ENCODE results near the gene GIGYF1. TPM values are rescaled to one million over a fixed set of nuclear protein-coding genes. Genes with fewer than 3 reads are reported as not detected.

GIGYF1 gene
- total and polyA plus RNA-seq, 2 of the 13 experiments (the other 11 are each of a cell fraction or from before 2014, with no cell fraction given) = 7.6 to 16.1 TPM

- 0 out of 2 replicates have a peak, but pooled peaks have one; percentile 21 for TF ChIP-seq MIER3 (CRISPR knock-in tag; IDR thresholded peaks at IDR 0.05; ENCODE audit: borderline replicate concordance)
- 0 out of 2 replicates have a peak, but pooled peaks have one; percentile 11 for TF ChIP-seq LBX2 (CRISPR knock-in tag; IDR thresholded peaks at IDR 0.05; ENCODE audit: borderline replicate concordance)
- TF ChIP-seq ZNF296 (CRISPR knock-in tag; conservative IDR thresholded peaks at IDR 0.05) = peak; percentile 39; the same call in 1 of the 2 replicates
- TF ChIP-seq ZNF441 (CRISPR knock-in tag; IDR thresholded peaks at IDR 0.05; ENCODE audit: borderline replicate concordance) = no peak
- TF ChIP-seq ETV5 (CRISPR knock-in tag; IDR thresholded peaks at IDR 0.05; ENCODE audit: borderline replicate concordance) = peak; percentile 61; the same call in 1 of the 2 replicates
- no peak for TF ChIP-seq ZNF597 (CRISPR knock-in tag; IDR thresholded peaks at IDR 0.05)
- TF ChIP-seq MTA1 (CRISPR knock-in tag; IDR thresholded peaks at IDR 0.05; ENCODE audit: borderline replicate concordance) = peak; percentile 73; the same call in 1 of the 2 replicates
- peak; percentile 18; the same call in 1 of the 2 replicates for TF ChIP-seq ZHX1 (CRISPR knock-in tag; IDR thresholded peaks at IDR 0.05; ENCODE audit: low read depth)
- TF ChIP-seq ZNF609 (CRISPR knock-in tag; IDR thresholded peaks at IDR 0.05; ENCODE audit: borderline replicate concordance) = peak; percentile 18; the same call in 1 of the 2 replicates
- TF ChIP-seq RELA (CRISPR knock-in tag; IDR thresholded peaks at IDR 0.05) = 0 out of 2 replicates have a peak, but pooled peaks have one; percentile 25
- TF ChIP-seq HOXA3 (CRISPR knock-in tag; IDR thresholded peaks at IDR 0.05) = peak; percentile 19; the same call in 1 of the 2 replicates
- TF ChIP-seq CBX5 (CRISPR knock-in tag; IDR thresholded peaks at IDR 0.05; ENCODE audit: borderline replicate concordance) = no peak
- TF ChIP-seq HNF4A (CRISPR knock-in tag; IDR thresholded peaks at IDR 0.05) = peak; percentile 51; the same call in 1 of the 2 replicates
- 0 out of 2 replicates have a peak, but pooled peaks have one; percentile 43 for TF ChIP-seq ZBTB37 (CRISPR knock-in tag; IDR thresholded peaks at IDR 0.05)
- TF ChIP-seq ZNF225 (CRISPR knock-in tag; IDR thresholded peaks at IDR 0.05) = peak; percentile 71; the same call in 1 of the 2 replicates
- peak; percentile 92; the same call in 1 of the 2 replicates for TF ChIP-seq ZNF543 (CRISPR knock-in tag; IDR thresholded peaks at IDR 0.05)
- 0 out of 2 replicates have a peak, but pooled peaks have one; percentile 34 for TF ChIP-seq SP5 (CRISPR knock-in tag; IDR thresholded peaks at IDR 0.05; ENCODE audit: borderline replicate concordance, low read depth)
- TF ChIP-seq ATRX (CRISPR knock-in tag; IDR thresholded peaks at IDR 0.05; ENCODE audit: borderline replicate concordance) = no peak
- no peak for TF ChIP-seq ZNF883 (CRISPR knock-in tag; IDR thresholded peaks at IDR 0.05; ENCODE audit: not compliant biosample characterization)
Measured at GRCh38 chr7:100705320-100705752, 11.3 kb upstream of the GIGYF1 start (continued).

Data from HepG2 (cell line).